Neural crest cell (in vitro differentiated cells): Measurements from ENCODE around the gene CAPN13. TPM values are rescaled to one million over a fixed set of nuclear protein-coding genes. Genes with fewer than 3 reads are reported as not detected.
A peak's percentile ranks its signal among the peaks of the same experiment; 100 is the strongest.

Experiments
- DNase-seq: peaks from one replicate; pipeline ENCODE4 v3.0.0; 2021; ENCODE audit warnings: low read depth, mixed read lengths, low spot score
- H3K27ac Mint-ChIP-seq: one replicate; pipeline ENCODE4 v1.8.0; 2021; ENCODE audit warnings: mild to moderate bottlenecking, mixed read lengths; ENCODE audit not compliant: unreplicated experiment
- H3K27me3 Mint-ChIP-seq: 2 replicates; pipeline ENCODE4 v1.8.0; 2021; ENCODE audit warnings: low read depth, mild to moderate bottlenecking, mixed read lengths
- H3K36me3 Mint-ChIP-seq: 2 replicates; pipeline ENCODE4 v1.8.0; 2021; ENCODE audit warnings: low read depth, mild to moderate bottlenecking, mixed read lengths
- H3K4me1 Mint-ChIP-seq: 2 replicates; pipeline ENCODE4 v1.8.0; 2021; ENCODE audit warnings: mixed read lengths
- H3K4me3 Mint-ChIP-seq: one replicate; pipeline ENCODE4 v1.8.0; 2021; ENCODE audit warnings: mild to moderate bottlenecking, mixed read lengths
- H3K9me3 Mint-ChIP-seq: 2 replicates; pipeline ENCODE4 v1.8.0; 2021; ENCODE audit warnings: mixed read lengths
- CTCF ChIP-seq: fragments of 200-600 bp; sonication (generic); conservative IDR thresholded peaks from 2 replicates; pipeline ENCODE4 v1.5.0; 2021; ENCODE audit warnings: antibody characterized with exemption, mild to moderate bottlenecking
- total RNA-seq: library from RNA; stranded (reverse); gene quantifications from 2 replicates; pipeline ENCODE4 v1.2.1, GENCODE V29; 2021

Gene CAPN13
- total RNA-seq, 1 donor from 2014 or later = not detected

- Mint-ChIP-seq H3K4me3 (no peak overlapping the region), H3K36me3 (no peaks in the 10 kb centered on the region), H3K4me1 (peaks cover 7% of the 10 kb centered on the region), H3K27me3 (no peaks in the 10 kb centered on the region), H3K27ac (peak overlapping the region; percentile 75), H3K9me3 (no peaks in the 10 kb centered on the region)
- DNase-seq = no peak
- TF ChIP-seq CTCF = no peak
Observed at GRCh38 chr2:30798536-30798991, 8.7 kb downstream of the CAPN13 start.

GRCh38 chr2:30797381-30798015 lies 9.7 kb downstream of the CAPN13 start:
- Mint-ChIP-seq H3K9me3 (no peaks in the 10 kb centered on the region), H3K27ac (no peak overlapping the region), H3K27me3 (peaks cover 3% of the 10 kb centered on the region), H3K36me3 (no peaks in the 10 kb centered on the region), H3K4me3 (no peak overlapping the region), H3K4me1 (peaks cover 7% of the 10 kb centered on the region)
- no peak for DNase-seq
- no peak for TF ChIP-seq CTCF

GRCh38 chr2:30796699-30797098 lies 10.5 kb downstream of the CAPN13 start:
- Mint-ChIP-seq H3K27ac (no peak overlapping the region), H3K9me3 (no peaks in the 10 kb centered on the region), H3K4me3 (no peak overlapping the region), H3K4me1 (peaks cover 7% of the 10 kb centered on the region), H3K27me3 (peaks cover 7% of the 10 kb centered on the region), H3K36me3 (no peaks in the 10 kb centered on the region)
- no peak for TF ChIP-seq CTCF
- DNase-seq = no peak

GRCh38 chr2:30792521-30792920 lies 14.7 kb downstream of the CAPN13 start:
- H3K4me3 Mint-ChIP-seq = no peak overlapping the region
- no peak for DNase-seq
- H3K27me3 Mint-ChIP-seq = peaks cover 13% of the 10 kb centered on the region
- no peaks in the 10 kb centered on the region for H3K4me1 Mint-ChIP-seq
- no peak for TF ChIP-seq CTCF
- no peak overlapping the region for H3K27ac Mint-ChIP-seq
- H3K9me3 Mint-ChIP-seq = no peaks in the 10 kb centered on the region
- no peaks in the 10 kb centered on the region for H3K36me3 Mint-ChIP-seq

GRCh38 chr2:30790879-30791278 lies 16.4 kb downstream of the CAPN13 start:
- peaks cover 14% of the 10 kb centered on the region for H3K27me3 Mint-ChIP-seq
- H3K36me3 Mint-ChIP-seq = no peaks in the 10 kb centered on the region
- H3K9me3 Mint-ChIP-seq = no peaks in the 10 kb centered on the region
- TF ChIP-seq CTCF = no peak
- DNase-seq = no peak
- no peak overlapping the region for H3K27ac Mint-ChIP-seq
- no peaks in the 10 kb centered on the region for H3K4me1 Mint-ChIP-seq
- H3K4me3 Mint-ChIP-seq = no peak overlapping the region
